CMK (cell line): ENCODE data around the gene ZNF524.

ENCODE experiments used
- DNase-seq: peaks from one replicate; pipeline ENCODE4 v3.0.0-alpha.2; 2010; ENCODE audit warnings: low read depth

The ZNF524 gene

GRCh38 chr19:55602104-55603001 is 2.3 kb downstream of the ZNF524 start:
- no peak for DNase-seq

GRCh38 chr19:55603115-55603514 is 3.0 kb downstream of the ZNF524 start:
- no peak for DNase-seq

DNA sequence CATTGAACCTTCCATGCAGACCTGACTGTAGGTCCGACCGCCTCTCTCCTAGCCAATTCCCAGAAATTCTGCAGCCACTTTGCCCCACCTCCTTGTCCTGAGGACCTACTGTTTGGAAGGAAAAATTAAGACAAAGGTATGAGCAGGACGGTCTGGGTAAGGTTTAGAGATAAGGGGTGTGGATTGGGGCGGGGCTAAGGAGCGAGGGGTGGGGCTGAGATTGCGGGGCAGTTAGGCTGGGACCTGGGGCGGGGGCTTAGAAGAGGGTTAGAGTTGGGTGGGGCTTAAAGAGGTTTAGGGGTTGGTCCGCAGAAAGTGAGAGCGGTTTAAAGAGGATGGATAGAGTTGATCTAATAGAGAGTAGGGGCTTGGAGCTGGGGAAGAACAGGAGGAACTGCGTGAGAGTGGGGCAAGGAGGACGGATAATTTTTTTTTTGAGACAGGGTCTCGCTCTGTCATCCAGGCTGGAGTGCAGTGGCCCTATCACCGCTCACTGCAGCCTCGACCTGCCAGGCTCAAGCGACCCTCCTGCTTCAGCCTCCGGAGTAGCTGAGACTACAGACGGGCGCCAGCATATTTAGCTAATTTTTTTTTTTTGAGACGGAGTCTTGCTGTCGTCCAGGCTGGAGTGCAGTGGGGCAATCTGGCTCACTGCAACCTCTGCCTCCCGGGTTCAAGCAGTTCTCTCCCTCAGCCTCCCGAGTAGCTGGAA is 3.6 kb downstream of the ZNF524 start:
- no peak for DNase-seq

GRCh38 chr19:55605207-55605636 is 5.1 kb downstream of the ZNF524 start:
- peak; percentile 96 for DNase-seq

DNA sequence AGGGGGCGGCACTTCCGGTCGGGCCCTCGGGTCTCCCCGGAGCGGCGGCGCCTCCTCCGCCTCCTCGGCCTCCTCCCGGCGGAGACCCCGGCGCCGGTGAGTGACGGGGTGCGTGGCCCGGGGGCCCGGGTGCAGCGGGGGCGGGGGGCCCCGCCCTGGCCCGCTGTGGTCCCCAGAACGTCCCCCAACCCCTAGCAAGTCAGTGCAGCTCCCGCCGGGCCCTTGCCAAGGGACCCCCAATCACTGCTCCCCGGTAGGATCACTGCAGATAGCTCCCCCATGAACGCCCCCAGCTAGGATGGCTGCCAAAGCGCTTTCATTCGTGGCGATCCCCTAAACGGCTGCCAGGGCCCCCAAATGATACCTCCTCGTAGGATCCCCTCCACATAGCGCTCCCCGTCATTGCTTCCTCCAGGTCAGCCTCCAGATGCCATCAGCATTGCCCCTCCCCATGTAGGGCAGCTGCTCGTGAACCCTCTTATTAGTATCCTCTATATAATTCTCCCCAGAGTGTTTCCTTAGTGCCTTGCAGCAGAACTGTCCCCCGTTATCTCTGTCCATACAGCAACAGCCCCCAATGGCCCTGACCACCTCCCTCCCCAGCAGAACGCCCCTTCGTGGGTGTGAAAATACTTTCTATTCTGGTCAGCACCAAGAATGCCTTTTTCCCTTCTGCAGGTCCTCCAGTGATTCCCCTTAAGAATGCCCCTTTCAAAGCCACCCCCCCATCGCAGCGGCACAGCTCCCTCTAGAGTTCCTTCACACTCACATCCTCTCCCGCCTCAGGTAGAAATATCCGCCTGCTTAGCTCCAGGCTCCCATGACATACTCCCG is 5.8 kb downstream of the ZNF524 start, which contains the start of gene ZNF865:
Gene ZNF865 (plus strand): TSS at position 11 of the 834 bp plus-strand sequence. CDS start 7,972 bp downstream, outside the sequence.
- DNase-seq, result peak; percentile 70

GRCh38 chr19:55606471-55606787 is 6.3 kb downstream of the ZNF524 start:
- DNase-seq, result no peak

GRCh38 chr19:55606817-55607216 is 6.7 kb downstream of the ZNF524 start:
- DNase-seq, result no peak

DNA sequence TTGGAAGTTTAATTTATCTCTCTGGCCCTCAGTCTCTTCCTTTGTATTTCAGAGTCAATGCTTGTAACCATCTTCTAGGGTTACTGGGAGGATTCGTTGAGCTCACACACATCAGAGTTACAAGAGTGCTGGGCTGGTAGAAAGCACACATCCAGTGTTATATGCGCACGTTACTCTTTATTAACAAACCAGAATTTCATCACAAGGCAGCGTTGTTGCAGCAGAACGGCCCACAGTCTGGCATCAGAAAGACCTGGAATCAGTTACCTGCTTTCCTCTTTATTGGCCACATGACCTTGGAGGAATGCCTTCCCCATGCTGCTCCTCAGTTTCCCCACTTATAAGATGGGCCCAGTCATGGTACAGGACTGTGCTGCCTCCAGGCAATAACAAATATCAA is 9.2 kb downstream of the ZNF524 start:
- no peak for DNase-seq

DNA sequence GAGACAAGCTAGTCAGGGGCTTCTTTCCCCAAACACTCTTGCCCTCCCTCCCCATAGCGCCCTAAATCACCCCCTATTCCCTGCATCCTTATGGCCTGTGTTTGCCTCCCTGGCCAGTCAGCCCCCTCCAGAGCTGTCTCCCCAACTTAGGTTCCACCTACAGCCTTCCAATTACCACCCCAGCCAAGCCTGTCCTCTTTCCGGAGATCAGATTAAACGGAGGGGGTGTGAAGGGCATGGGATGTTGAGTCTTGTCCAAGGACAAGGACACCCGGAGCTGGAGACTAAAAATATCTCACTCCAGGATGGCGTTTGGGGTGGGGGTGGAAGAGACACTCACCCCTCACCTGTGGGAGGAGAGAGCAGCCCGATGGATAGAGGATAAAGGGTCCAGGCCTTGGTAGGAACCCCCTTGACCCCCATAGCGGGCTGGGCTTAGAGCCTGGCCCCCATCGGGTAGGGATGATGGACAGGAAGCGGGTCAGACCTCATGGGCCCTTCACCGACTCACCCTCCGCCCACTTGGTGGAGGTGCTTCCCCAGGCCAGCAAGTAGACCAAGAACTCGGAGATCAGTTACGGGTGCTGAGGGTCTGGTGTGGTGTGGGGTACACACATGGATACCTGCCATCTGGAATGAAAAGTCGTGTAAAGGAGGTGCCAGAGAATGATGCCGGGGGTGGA is 11.4 kb downstream of the ZNF524 start:
- DNase-seq, result no peak

DNA sequence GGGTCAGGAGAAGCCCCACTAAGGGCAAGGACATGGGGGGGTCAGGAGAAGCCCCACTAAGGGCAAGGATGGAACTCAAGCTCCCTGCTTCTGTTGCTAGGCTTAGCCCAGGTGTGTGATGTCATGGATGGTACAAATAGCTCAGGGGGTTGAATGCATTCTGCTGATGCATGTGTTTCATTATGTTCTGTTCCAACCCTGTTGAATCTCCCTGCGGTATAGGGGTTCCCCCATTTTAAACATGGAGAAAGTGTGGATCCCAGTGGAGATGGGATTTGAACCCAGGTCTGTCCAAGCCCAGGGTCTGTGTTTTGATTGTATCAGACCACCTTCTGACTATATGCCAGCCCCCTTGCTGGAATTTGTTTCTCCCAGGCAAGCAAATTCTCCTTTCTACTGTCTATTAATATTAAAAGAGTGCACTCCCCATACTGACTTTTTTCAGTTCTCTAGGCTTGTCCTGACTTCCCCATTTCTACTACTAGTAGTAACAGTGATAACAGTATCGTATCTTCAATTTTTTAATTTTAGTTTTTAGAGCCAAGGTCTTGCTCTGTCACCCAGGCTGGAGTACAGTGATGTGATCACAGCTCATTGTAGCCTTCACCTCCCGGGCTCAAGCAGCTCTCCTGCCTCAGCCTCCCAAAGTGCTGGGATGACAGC is 12.0 kb downstream of the ZNF524 start:
- DNase-seq, result no peak

DNA sequence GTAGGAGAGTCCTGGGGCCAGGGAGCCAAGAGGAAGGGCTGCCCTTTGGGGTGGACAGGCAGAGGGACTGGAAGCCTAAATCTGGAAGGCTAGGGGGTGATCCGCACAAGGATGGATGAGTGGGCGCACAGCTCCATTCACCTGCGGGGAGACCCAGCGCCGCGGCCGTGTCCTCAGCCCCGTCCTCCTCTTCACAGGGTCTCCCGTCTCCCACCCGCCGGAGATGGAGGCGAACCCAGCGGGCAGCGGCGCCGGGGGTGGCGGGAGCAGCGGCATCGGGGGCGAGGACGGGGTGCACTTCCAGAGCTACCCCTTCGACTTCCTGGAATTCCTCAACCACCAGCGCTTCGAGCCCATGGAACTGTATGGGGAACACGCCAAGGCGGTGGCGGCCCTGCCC is 13.3 kb downstream of the ZNF524 start:
- no peak for DNase-seq

DNA sequence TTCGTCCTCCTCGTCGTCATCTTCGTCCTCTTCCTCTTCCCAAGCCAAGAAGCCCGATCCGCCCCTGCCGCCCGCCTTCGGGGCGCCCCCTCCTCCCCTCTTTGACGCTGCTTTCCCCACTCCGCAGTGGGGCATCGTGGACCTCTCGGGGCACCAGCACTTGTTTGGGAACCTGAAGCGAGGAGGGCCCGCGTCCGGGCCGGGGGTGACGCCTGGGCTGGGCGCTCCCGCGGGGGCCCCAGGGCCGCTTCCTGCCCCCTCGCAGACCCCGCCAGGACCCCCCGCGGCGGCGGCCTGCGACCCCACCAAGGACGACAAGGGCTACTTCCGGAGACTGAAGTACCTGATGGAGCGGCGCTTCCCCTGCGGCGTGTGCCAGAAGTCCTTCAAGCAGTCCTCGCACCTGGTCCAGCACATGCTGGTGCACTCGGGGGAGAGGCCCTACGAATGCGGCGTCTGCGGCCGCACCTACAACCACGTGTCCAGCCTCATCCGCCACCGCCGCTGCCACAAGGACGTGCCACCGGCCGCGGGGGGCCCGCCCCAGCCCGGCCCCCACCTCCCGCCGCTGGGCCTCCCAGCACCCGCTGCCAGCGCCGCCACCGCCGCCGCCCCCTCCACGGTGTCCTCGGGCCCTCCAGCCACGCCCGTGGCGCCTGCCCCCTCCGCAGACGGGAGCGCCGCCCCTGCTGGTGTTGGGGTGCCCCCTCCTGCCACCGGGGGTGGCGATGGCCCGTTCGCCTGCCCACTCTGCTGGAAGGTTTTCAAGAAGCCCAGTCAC is 14.0 kb downstream of the ZNF524 start:
- no peak for DNase-seq

DNA sequence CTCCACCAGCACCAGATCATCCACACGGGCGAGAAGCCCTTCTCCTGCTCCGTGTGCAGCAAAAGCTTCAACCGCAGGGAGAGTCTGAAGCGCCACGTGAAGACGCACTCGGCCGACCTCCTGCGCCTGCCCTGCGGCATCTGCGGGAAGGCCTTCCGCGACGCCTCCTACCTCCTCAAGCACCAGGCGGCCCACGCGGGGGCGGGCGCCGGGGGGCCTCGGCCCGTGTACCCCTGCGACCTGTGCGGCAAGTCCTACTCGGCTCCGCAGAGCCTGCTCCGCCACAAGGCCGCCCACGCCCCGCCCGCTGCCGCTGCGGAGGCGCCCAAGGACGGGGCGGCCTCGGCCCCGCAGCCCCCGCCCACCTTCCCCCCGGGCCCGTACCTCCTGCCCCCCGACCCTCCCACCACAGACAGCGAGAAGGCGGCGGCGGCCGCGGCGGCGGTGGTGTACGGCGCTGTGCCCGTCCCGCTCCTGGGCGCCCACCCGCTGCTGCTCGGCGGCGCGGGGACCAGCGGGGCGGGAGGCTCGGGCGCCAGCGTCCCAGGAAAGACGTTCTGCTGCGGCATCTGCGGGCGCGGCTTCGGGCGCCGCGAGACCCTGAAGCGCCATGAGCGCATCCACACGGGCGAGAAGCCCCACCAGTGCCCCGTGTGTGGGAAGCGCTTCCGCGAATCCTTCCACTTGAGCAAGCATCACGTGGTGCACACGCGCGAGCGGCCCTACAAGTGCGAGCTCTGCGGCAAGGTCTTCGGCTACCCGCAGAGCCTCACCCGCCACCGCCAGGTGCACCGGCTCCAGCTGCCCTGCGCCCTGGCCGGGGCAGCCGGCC is 14.8 kb downstream of the ZNF524 start:
- DNase-seq, result no peak

- DNase-seq, result no peak
Measured at GRCh38 chr19:55615543-55616394, 15.7 kb downstream of the ZNF524 start.

DNA sequence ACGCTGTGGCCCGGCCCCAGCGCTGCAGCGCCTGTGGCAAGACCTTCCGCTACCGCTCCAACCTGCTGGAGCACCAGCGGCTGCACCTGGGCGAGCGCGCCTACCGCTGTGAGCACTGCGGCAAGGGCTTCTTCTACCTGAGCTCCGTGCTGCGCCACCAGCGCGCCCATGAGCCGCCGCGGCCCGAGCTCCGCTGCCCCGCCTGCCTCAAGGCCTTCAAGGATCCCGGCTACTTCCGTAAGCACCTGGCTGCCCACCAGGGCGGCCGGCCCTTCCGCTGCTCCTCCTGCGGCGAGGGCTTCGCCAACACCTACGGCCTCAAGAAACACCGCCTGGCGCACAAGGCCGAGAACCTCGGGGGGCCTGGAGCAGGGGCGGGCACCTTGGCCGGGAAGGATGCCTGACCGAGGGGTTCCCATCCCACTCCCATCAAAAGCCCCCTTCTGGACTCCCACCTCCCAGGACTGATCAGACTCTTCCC is 16.3 kb downstream of the ZNF524 start:
- no peak for DNase-seq

- no peak for DNase-seq
Measured at GRCh38 chr19:55617426-55617825, 17.3 kb downstream of the ZNF524 start.

DNA sequence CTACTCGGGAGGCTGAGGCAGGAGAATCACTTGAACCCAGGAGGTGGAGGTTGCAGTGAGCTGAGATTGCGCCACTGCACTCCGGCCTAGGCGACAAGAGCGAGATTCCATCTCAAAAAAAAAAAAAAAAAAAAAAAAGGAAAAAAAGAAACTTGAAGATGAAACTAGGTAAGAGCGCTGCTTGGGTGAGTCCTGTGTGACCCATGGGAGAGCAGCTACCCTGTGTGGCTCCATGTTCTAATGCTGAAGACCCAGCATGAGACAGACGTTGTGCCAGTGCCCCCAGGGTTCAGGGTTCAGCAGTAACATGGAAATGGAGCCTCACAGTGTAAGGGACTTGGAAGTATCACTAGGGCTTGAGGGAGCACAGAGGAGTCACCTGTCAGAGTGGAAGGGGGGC is 18.3 kb downstream of the ZNF524 start:
- no peak for DNase-seq

DNA sequence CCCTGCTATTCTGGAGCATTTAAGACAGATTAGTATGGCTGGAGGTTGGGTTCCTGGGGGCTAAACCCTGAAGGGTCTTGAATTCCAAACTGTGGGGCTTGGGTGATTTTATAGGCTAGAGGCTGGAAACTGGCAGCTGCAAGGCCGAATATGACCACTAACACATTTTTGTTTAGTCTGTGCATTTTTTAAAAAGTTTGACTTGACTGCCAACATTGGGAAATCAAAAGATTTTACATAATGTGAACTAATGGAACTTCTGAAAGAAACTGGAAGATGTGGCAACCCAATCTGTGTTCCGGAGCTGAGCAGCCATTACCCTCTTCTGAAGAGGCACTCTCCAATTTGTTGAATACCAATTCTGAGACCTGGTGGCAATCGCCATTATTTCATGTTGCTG is 19.2 kb downstream of the ZNF524 start:
- DNase-seq, result no peak
